H1 (cell line): ENCODE measurements around the gene BPIFB2. TPM values are rescaled to one million over a fixed set of nuclear protein-coding genes. Genes with fewer than 3 reads are reported as not detected.

Source experiments
- CTCF ChIA-PET: fragments of 300-600 bp; sonication (Branson Sonifier 250); formaldehyde crosslinking; loops from one replicate; lab custom pipeline; 2021; ENCODE audit not compliant: partially characterized antibody; lab: Charles Lee
- POLR2A ChIA-PET: fragments of 300-600 bp; sonication (Branson Sonifier 250); formaldehyde crosslinking; loops from one replicate; lab custom pipeline; 2021; ENCODE audit warnings: inconsistent platforms; ENCODE audit not compliant: partially characterized antibody; lab: Charles Lee
- DNase-seq, 2 experiments: peaks; one replicate each; pipeline versions ENCODE4 v3.0.0 to v3.0.0-alpha.2; 2010 to 2022; ENCODE audit warnings: low spot score in 2 of 2, low read depth in 1 of 2, mixed read lengths in 1 of 2
- FAIRE-seq: peaks from 2 replicates; lab custom pipeline; 2011; peaks lifted over from hg19 to GRCh38; lab: Jason Lieb, UNC
- H2AFZ ChIP-seq: 2 replicates; pipeline ENCODE4 v1.8.1; 2012; ENCODE audit warnings: low read length, inconsistent platforms
- H2AK5ac ChIP-seq: 2 replicates; pipeline ENCODE4 v1.6.1; 2013; ENCODE audit warnings: low read depth, low read length
- H2BK120ac ChIP-seq: replicated peaks from 2 replicates; pipeline ENCODE3; 2013; ENCODE audit warnings: low read depth, low read length, inconsistent platforms
- H2BK12ac ChIP-seq: 2 replicates; pipeline ENCODE4 v1.6.1; 2013; ENCODE audit warnings: low read depth, low read length
- H2BK15ac ChIP-seq: 2 replicates; pipeline ENCODE4 v1.6.1; 2013; ENCODE audit warnings: low read length
- H2BK20ac ChIP-seq: 2 replicates; pipeline ENCODE4 v1.6.1; 2013; ENCODE audit warnings: low read length
- H2BK5ac ChIP-seq: 2 replicates; pipeline ENCODE4 v1.6.1; 2013; ENCODE audit warnings: low read depth, low read length
- H3K14ac ChIP-seq: 2 replicates; pipeline ENCODE4 v1.6.1; 2013; ENCODE audit warnings: inconsistent platforms; ENCODE audit not compliant: insufficient read length
- H3K18ac ChIP-seq: 2 replicates; pipeline ENCODE4 v1.6.1; 2013; ENCODE audit warnings: low read length; ENCODE audit errors: extremely low read depth
- H3K23ac ChIP-seq: 2 replicates; pipeline ENCODE4 v1.6.1; 2013; ENCODE audit warnings: inconsistent platforms; ENCODE audit not compliant: insufficient read length
- H3K23me2 ChIP-seq: 2 replicates; pipeline ENCODE4 v1.6.1; 2013; ENCODE audit warnings: low read depth, low read length
- H3K27ac ChIP-seq: 2 replicates; pipeline ENCODE4 v1.6.1; 2011; ENCODE audit warnings: low read depth, low read length, inconsistent platforms
- H3K27me3 ChIP-seq, 4 experiments: replicated peaks in 1 of 4; 1 replicate in 1 of 4; 2 replicates in 3 of 4; pipeline versions ENCODE4 v1.6.1 to v1.8.1; 2011 to 2013; ENCODE audit warnings: low read length in 3 of 4, mild to moderate bottlenecking in 3 of 4, inconsistent platforms in 2 of 4, mixed read lengths in 2 of 4, moderate library complexity in 1 of 4; ENCODE audit not compliant: control insufficient read depth in 3 of 4, insufficient read depth in 3 of 4; ENCODE audit errors: extremely low read depth in 1 of 4
- H3K36me3 ChIP-seq, 4 experiments: 2 replicates each; pipeline versions ENCODE4 v1.6.1 to v1.8.1; 2011 to 2013; ENCODE audit warnings: mild to moderate bottlenecking in 4 of 4, low read length in 3 of 4, moderate library complexity in 2 of 4, control low read depth in 1 of 4, inconsistent platforms in 1 of 4; ENCODE audit not compliant: insufficient read depth in 4 of 4, control insufficient read depth in 2 of 4
- H3K4ac ChIP-seq: replicated peaks from 2 replicates; pipeline ENCODE3; 2013; ENCODE audit warnings: low read length, low read depth, mixed read lengths, inconsistent platforms; ENCODE audit not compliant: insufficient read length
- H3K4me1 ChIP-seq, 4 experiments: replicated peaks in 1 of 4; 1 replicate in 1 of 4; 2 replicates in 3 of 4; pipeline versions ENCODE4 v1.6.1 to v1.8.1; 2011 to 2013; ENCODE audit warnings: low read length in 3 of 4, inconsistent platforms in 2 of 4, mixed read lengths in 1 of 4; ENCODE audit not compliant: insufficient read depth in 4 of 4, control insufficient read depth in 3 of 4
- H3K4me2 ChIP-seq, 2 experiments: 2 replicates each; pipeline versions ENCODE4 v1.6.1 to v1.8.1; 2011 to 2013; ENCODE audit warnings: low read depth in 2 of 2, low read length in 2 of 2, control low read depth in 1 of 2, inconsistent platforms in 1 of 2, mild to moderate bottlenecking in 1 of 2; ENCODE audit not compliant: insufficient read depth in 1 of 2
- H3K4me3 ChIP-seq, 4 experiments: fragments of 200-600, 300-600 bp in 1 of 4; sonication (generic), shearing (Covaris generic), sonication (Bioruptor Twin) in 1 of 4; 2 replicates each; pipeline versions ENCODE4 v1.5.1 to v1.8.1; 2011 to 2016; ENCODE audit warnings: low read length in 4 of 4, low read depth in 3 of 4, control low read depth in 2 of 4, inconsistent platforms in 2 of 4, mild to moderate bottlenecking in 2 of 4, mixed read lengths in 1 of 4, moderate library complexity in 1 of 4; ENCODE audit not compliant: insufficient read depth in 2 of 4; ENCODE audit errors: extremely low read depth in 1 of 4
- H3K56ac ChIP-seq: replicated peaks from 2 replicates; pipeline ENCODE3; 2013; ENCODE audit warnings: low read depth, mild to moderate bottlenecking, mixed read lengths, low read length, inconsistent platforms; ENCODE audit not compliant: insufficient read length
- H3K79me1 ChIP-seq: 2 replicates; pipeline ENCODE4 v1.6.1; 2013; ENCODE audit warnings: low read depth, low read length, control low read depth
- H3K79me2 ChIP-seq, 2 experiments: 2 replicates each; pipeline versions ENCODE4 v1.6.1 to v1.8.1; 2012 to 2013; ENCODE audit warnings: low read length in 2 of 2, mild to moderate bottlenecking in 2 of 2, inconsistent platforms in 1 of 2; ENCODE audit not compliant: insufficient read depth in 2 of 2, control insufficient read depth in 1 of 2
- H3K9ac ChIP-seq, 4 experiments: replicated peaks in 1 of 4; 1 replicate in 1 of 4; 2 replicates in 3 of 4; pipeline versions ENCODE4 v1.6.1 to v1.8.1; 2011 to 2013; ENCODE audit warnings: low read depth in 3 of 4, low read length in 3 of 4, control low read depth in 2 of 4, mild to moderate bottlenecking in 2 of 4, moderate library complexity in 2 of 4, inconsistent platforms in 1 of 4; ENCODE audit errors: extremely low read depth in 1 of 4
- H3K9me3 ChIP-seq, 2 experiments: 2 replicates each; pipeline versions ENCODE4 v1.6.1 to v1.8.1; 2012 to 2013; ENCODE audit warnings: mild to moderate bottlenecking in 2 of 2, moderate library complexity in 2 of 2, control low read depth in 1 of 2, inconsistent platforms in 1 of 2, low read depth in 1 of 2, low read length in 1 of 2, mixed read lengths in 1 of 2; ENCODE audit not compliant: insufficient read depth in 2 of 2
- H4K20me1 ChIP-seq, 2 experiments: replicated peaks in 1 of 2; 2 replicates each; pipeline versions ENCODE3 to v1.8.1; 2011 to 2013; ENCODE audit warnings: inconsistent platforms in 2 of 2, low read length in 2 of 2, mild to moderate bottlenecking in 1 of 2; ENCODE audit not compliant: insufficient read depth in 2 of 2, control insufficient read depth in 1 of 2
- H4K5ac ChIP-seq: 2 replicates; pipeline ENCODE4 v1.6.1; 2013; ENCODE audit warnings: low read length, low read depth, mixed read lengths, inconsistent platforms; ENCODE audit not compliant: insufficient read length
- H4K8ac ChIP-seq: 2 replicates; pipeline ENCODE4 v1.8.0; 2013; ENCODE audit warnings: mild to moderate bottlenecking, moderate library complexity, low read length, inconsistent platforms; ENCODE audit not compliant: insufficient read depth; ENCODE audit errors: extremely low read depth
- H4K91ac ChIP-seq: replicated peaks from 2 replicates; pipeline ENCODE3; 2013; ENCODE audit warnings: low read length, mixed read lengths, inconsistent platforms; ENCODE audit not compliant: insufficient read length
- CBX5 ChIP-seq: fragments of 300-800, 300-1000 bp; sonication (generic); IDR thresholded peaks from 2 replicates; pipeline ENCODE4 v1.7.1; 2016; ENCODE audit warnings: antibody characterized with exemption, low read length, low read depth
- CTBP2 ChIP-seq: IDR thresholded peaks from 2 replicates; pipeline ENCODE4 v1.7.0; 2011; ENCODE audit warnings: borderline replicate concordance, mild to moderate bottlenecking, moderate library complexity, mixed read lengths, low read length; ENCODE audit not compliant: insufficient read depth, insufficient read length
- EZH2 ChIP-seq: fragments of 200-600 bp; sonication (generic); IDR thresholded peaks from 2 replicates; pipeline ENCODE4 v1.7.1; 2012; ENCODE audit warnings: low read depth, mild to moderate bottlenecking, moderate library complexity, low read length, inconsistent platforms; ENCODE audit not compliant: severe bottlenecking
- HDAC6 ChIP-seq: IDR thresholded peaks from one replicate; pipeline ENCODE4 v1.7.1; 2012; ENCODE audit warnings: low read depth, mild to moderate bottlenecking, inconsistent platforms, low read length, moderate library complexity
- NRF1 ChIP-seq: IDR thresholded peaks from 2 replicates; pipeline ENCODE4 v1.6.1; 2011; ENCODE audit warnings: mild to moderate bottlenecking, low read depth, low read length, improper control_type of control experiment
- POLR2A ChIP-seq, 2 experiments: IDR thresholded peaks; 1 replicate in 1 of 2; 2 replicates in 1 of 2; pipeline ENCODE4 v1.6.1; 2011; ENCODE audit warnings: low read depth in 2 of 2, low read length in 2 of 2, mild to moderate bottlenecking in 2 of 2; ENCODE audit errors: control extremely low read depth in 1 of 2
- SIX5 ChIP-seq: IDR thresholded peaks from 2 replicates; pipeline ENCODE4 v1.6.1; 2011; ENCODE audit warnings: mild to moderate bottlenecking, low read depth, low read length
- SUZ12 ChIP-seq: fragments of 200-600 bp; sonication (generic); IDR thresholded peaks from 2 replicates; pipeline ENCODE4 v1.6.1; 2012; ENCODE audit warnings: mild to moderate bottlenecking, inconsistent platforms, low read length, moderate library complexity, mixed read lengths
- WGBS, 2 experiments: shearing (Covaris generic) in 1 of 2; methylation state at CpG; one replicate each; pipeline versions ENCODE4 v1.1.6 to v1.1.7; 2013 to 2015; ENCODE audit warnings: low lambda C conversion rate in 2 of 2, mixed read lengths in 2 of 2, inconsistent platforms in 1 of 2, low coverage in 1 of 2, missing lambda C conversion rate in 1 of 2; ENCODE audit not compliant: insufficient replicate concordance in 2 of 2, insufficient coverage in 1 of 2, insufficient read length in 1 of 2; ENCODE audit errors: extremely low coverage in 1 of 2, missing lambda C conversion rate in 1 of 2; 5-methylcytosine and 5-hydroxymethylcytosine counted together
- polyA plus RNA-seq, 7 experiments: library from polyadenylated mRNA; depleted of rRNA in 3 of 7; stranded (reverse) in 5 of 7; unstranded in 2 of 7; fragments of >200 nt in 5 of 7; fragments of 200-250 nt in 2 of 7; gene quantifications; 1 replicate in 5 of 7; 2 replicates in 1 of 7; 4 replicates in 1 of 7; pipeline versions ENCODE4 v1.2.1 to v1.2.3, GENCODE V29; 2011 to 2013; ENCODE audit warnings: missing spikeins in 2 of 7, mixed read lengths in 2 of 7
- total RNA-seq: library from RNA; stranded (reverse); fragmentation: NEBNext Ultra II Directional; extraction: Animal tissue kit (Norgen Biotek cat#: 25700); gene quantifications from 2 replicates; pipeline ENCODE4 v1.2.1, GENCODE V29; 2021

BPIFB2 gene
- total and polyA plus RNA-seq, 2 of the 8 experiments (the other 6 are each of a cell fraction or from before 2014, with no cell fraction given): not detected

DNA sequence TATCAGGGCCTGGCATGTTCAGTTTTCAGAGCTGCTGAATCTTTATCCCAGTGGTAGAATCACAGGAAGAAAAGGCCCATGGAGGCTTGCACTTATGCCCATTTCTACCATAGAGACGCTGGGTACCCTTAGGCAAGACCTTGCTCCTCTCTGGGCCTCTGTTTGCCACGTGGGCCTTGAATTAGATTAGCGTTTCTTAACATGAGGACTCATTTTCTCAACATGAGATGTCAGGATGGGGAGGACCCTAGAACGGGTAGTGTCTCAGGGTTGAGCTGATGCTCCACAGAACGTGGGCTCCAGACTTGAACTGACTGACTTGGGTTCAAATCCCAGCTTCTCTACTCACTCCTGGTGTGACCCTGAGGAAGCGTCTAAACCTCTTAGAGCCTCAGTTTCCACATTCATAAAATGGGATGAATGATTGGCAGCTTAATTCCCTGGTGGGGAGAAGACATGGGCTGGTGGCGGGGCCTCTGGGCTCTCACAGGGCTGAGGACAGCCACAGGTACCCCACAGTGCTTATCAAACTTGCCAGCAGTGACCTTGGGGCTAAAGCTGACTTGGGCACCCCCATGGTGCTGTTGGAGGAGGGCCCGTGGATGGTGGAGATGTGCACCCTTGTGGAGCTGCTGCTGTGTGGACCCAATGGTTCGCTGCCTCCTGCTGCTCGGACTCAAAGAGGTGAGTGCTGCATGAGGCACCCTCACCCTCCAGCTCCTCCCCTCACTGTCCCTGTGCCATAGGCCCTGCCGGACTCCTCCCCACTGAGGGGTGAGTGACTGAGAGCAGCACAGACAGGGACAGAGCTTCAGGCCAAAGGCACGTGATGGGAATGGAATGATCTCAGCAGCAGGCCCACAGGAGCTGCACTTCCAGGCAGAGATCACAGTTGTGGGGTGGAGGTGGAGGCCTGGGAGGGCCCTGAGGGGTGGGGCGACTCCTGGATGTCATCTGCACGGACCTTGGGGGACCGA, 31.5 kb upstream of the BPIFB2 start:
- no peaks in the 10 kb centered on the region; the same call in 1 of the 2 replicates for H3K79me1 ChIP-seq
- no peaks in the 10 kb centered on the region for H4K20me1 ChIP-seq
- peak in 1 of 2 experiments; percentile 35 for DNase-seq
- H3K4ac ChIP-seq: peak overlapping the region; percentile 25
- no peak overlapping the region for H3K4me3 ChIP-seq
- H3K4me1 ChIP-seq: peaks cover 10 to 25% (median 16%) of the 10 kb centered on the region in 4 experiments
- H3K18ac ChIP-seq: peak overlapping the region; percentile 21; the same call in 1 of the 2 replicates
- H3K9me3 ChIP-seq: peaks cover 4 to 16% of the 10 kb centered on the region in 2 experiments; a peak in 3 of 4 replicates
- peak overlapping the region; percentile 18 for H2BK120ac ChIP-seq
- no peaks in the 10 kb centered on the region for H3K36me3 ChIP-seq
- H4K5ac ChIP-seq: no peak overlapping the region
- ChIA-PET POLR2A (interaction anchor here (0.8 to 1.1 kb wide), 3 partner anchors 9 to 26 kb away, joined by 3 read pairs; no protein-coding TSS in a partner anchor), CTCF (interaction anchor here (0.7 to 5.4 kb wide), 10 partner anchors 10 to 316 kb away, joined by 3 to 33 read pairs (median 4); no protein-coding TSS in a partner anchor)
- H2BK5ac ChIP-seq: peak overlapping the region; percentile 75; the same call in 1 of the 2 replicates
- 89% methylated on average over 15 of the region's 15 CpGs; no CpG with 5 or more reads in 1 of the 2 experiments for WGBS, 2 experiments
- no peak overlapping the region for H3K56ac ChIP-seq
- 0 out of 7 replicates have a peak, but pooled peaks cover 0 to 2% (median 0%) of the 10 kb centered on the region in 4 experiments for H3K27me3 ChIP-seq
- H3K79me2 ChIP-seq: no peaks in the 10 kb centered on the region
- H2BK12ac ChIP-seq: peak overlapping the region; percentile 94; the same call in 1 of the 2 replicates
- no peak overlapping the region for H3K4me2 ChIP-seq
- H4K91ac ChIP-seq: peak overlapping the region; percentile 96
- no peak overlapping the region for H3K27ac ChIP-seq
- H2BK20ac ChIP-seq: peak overlapping the region; percentile 75
- no peak for FAIRE-seq
- H3K14ac ChIP-seq: no peak overlapping the region
- H3K23ac ChIP-seq: no peak overlapping the region
- H3K23me2 ChIP-seq: no peaks in the 10 kb centered on the region
- no peak overlapping the region; the same call in 1 of the 2 replicates for H4K8ac ChIP-seq
- H2BK15ac ChIP-seq: peak overlapping the region; percentile 99; the same call in 1 of the 2 replicates
- peak overlapping the region; percentile 94; the same call in 1 of the 2 replicates for H2AK5ac ChIP-seq
- H2AFZ ChIP-seq: no peak overlapping the region
- no peak overlapping the region for H3K9ac ChIP-seq
- TF ChIP-seq SUZ12 (no peak), HDAC6 (no peak), SIX5 (no peak), CTBP2 (no peak), POLR2A (IDR thresholded peaks at IDR 0.05; ENCODE audit: control extremely low read depth in 1 of 2, low read depth in 2 of 2, low read length in 2 of 2) (no peak), NRF1 (no peak), CBX5 (no peak), EZH2 (no peak)
